Measurements from ENCODE around the gene SLC2A13. TPM values are rescaled to one million over a fixed set of nuclear protein-coding genes. Genes with fewer than 3 reads are reported as not detected.

SLC2A13 gene
- total RNA-seq, 1 experiment from 2014 or later, result 12.1 TPM

GRCh38 chr12:40153432-40153831 lies 47.6 kb upstream of the SLC2A13 start:
- Histone ChIP-seq H3K27me3 (ENCODE audit: control insufficient read depth, insufficient read depth, low read length) (no peaks in the 10 kb centered on the region; the same call in none of the 2 replicates), H3K4me1 (ENCODE audit: control insufficient read depth, insufficient read depth, low read length) (no peaks in the 10 kb centered on the region), H3K36me3 (ENCODE audit: control insufficient read depth, insufficient read depth, low read length) (no peaks in the 10 kb centered on the region), H3K4me3 (ENCODE audit: low read depth in 2 of 2, low read length in 2 of 2) (no peak overlapping the region), H3K27ac (ENCODE audit: low read length) (no peak overlapping the region), H3K9me3 (ENCODE audit: control insufficient read depth, insufficient read depth, low read depth, low read length) (no peaks in the 10 kb centered on the region)
- no TSS peak for BruUV-seq (replicated peaks)
- in situ Hi-C loops (cut with HindIII; ENCODE audit: low pct_unique_long_range_greater_than_20kb, low sequenced_read_pairs) (no loop called here), intact Hi-C loops (cut with micrococcal nuclease; ENCODE audit: unreplicated experiment) (loop anchor here (5.0 kb wide), 1 partner anchor 769 kb away; no protein-coding TSS in a partner anchor)
- DNase-seq (ENCODE audit: low read depth, low spot score) (no peak), ATAC-seq (no peak)
- CTCF ChIA-PET, result no interaction called here
- POLR2A ChIA-PET, result no interaction called here
- TF ChIP-seq CTCF (IDR thresholded peaks at IDR 0.05), result no peak
- no peak for TF ChIP-seq REST (IDR thresholded peaks at IDR 0.05; ENCODE audit: insufficient read depth in 1 of 2, low read depth in 2 of 2, low read length in 1 of 2)
- no peak for TF ChIP-seq POLR2AphosphoS5 (IDR thresholded peaks at IDR 0.05; ENCODE audit: low read depth, low read length)
- no peak for TF ChIP-seq TCF7L2 (IDR thresholded peaks at IDR 0.05; ENCODE audit: low read depth, low read length)
- no peak for TF ChIP-seq SIN3A (IDR thresholded peaks at IDR 0.05; ENCODE audit: borderline replicate concordance, insufficient read depth, low read depth, low read length)

- Histone ChIP-seq H3K27me3 (ENCODE audit: control insufficient read depth, insufficient read depth, low read length) (no peaks in the 10 kb centered on the region; the same call in none of the 2 replicates), H3K9me3 (ENCODE audit: control insufficient read depth, insufficient read depth, low read depth, low read length) (no peaks in the 10 kb centered on the region), H3K4me1 (ENCODE audit: control insufficient read depth, insufficient read depth, low read length) (no peaks in the 10 kb centered on the region), H3K36me3 (ENCODE audit: control insufficient read depth, insufficient read depth, low read length) (no peaks in the 10 kb centered on the region), H3K4me3 (ENCODE audit: low read depth in 2 of 2, low read length in 2 of 2) (no peak overlapping the region), H3K27ac (ENCODE audit: low read length) (no peak overlapping the region)
- ChIA-PET CTCF (no interaction called here), POLR2A (interaction anchor here (0.5 kb wide), 1 partner anchor 545 kb away, joined by 5 read pairs; no protein-coding TSS in a partner anchor)
- intact Hi-C loops (cut with micrococcal nuclease; ENCODE audit: unreplicated experiment) (loop anchor here (1.0 to 5.0 kb wide), 2 partner anchors 160 to 769 kb away; no protein-coding TSS in a partner anchor), in situ Hi-C loops (cut with HindIII; ENCODE audit: low pct_unique_long_range_greater_than_20kb, low sequenced_read_pairs) (no loop called here)
- ATAC-seq (no peak), DNase-seq (ENCODE audit: low read depth, low spot score) (peak; percentile 13)
- no TSS peak for BruUV-seq (replicated peaks)
- peak; percentile 83; the same call in 1 of the 2 replicates for TF ChIP-seq CTCF (IDR thresholded peaks at IDR 0.05)
- no peak for TF ChIP-seq REST (IDR thresholded peaks at IDR 0.05; ENCODE audit: insufficient read depth in 1 of 2, low read depth in 2 of 2, low read length in 1 of 2)
- no peak for TF ChIP-seq TCF7L2 (IDR thresholded peaks at IDR 0.05; ENCODE audit: low read depth, low read length)
Observed at GRCh38 chr12:40152783-40153383, 47.0 kb upstream of the SLC2A13 start.
